ENCODE results near the gene GABRG3. TPM values are rescaled to one million over a fixed set of nuclear protein-coding genes. Genes with fewer than 3 reads are reported as not detected.
A peak's percentile ranks its signal among the peaks of the same experiment; 100 is the strongest.

Gene GABRG3
- total RNA-seq, 1 donor from 2014 or later: 2.6 TPM

- peak overlapping the region; percentile 18 for H3K4me3 Mint-ChIP-seq
- no peaks in the 10 kb centered on the region for H3K27me3 Mint-ChIP-seq
- H3K27ac Mint-ChIP-seq: no peak overlapping the region
- DNase-seq (ENCODE audit: extremely low spot score, unreplicated experiment): no peak
- TF ChIP-seq CTCF (conservative IDR thresholded peaks at IDR 0.05): no peak
- H3K9me3 Mint-ChIP-seq: no peaks in the 10 kb centered on the region
- peaks cover 32% of the 10 kb centered on the region for H3K4me1 Mint-ChIP-seq (ENCODE audit: unreplicated experiment)
- H3K36me3 Mint-ChIP-seq: no peaks in the 10 kb centered on the region
These were observed 123.3 kb downstream of the GABRG3 start for GRCh38 chr15:27094235-27094634.

- TF ChIP-seq CTCF (conservative IDR thresholded peaks at IDR 0.05): no peak
- Mint-ChIP-seq H3K36me3 (no peaks in the 10 kb centered on the region), H3K4me3 (no peak overlapping the region), H3K9me3 (no peaks in the 10 kb centered on the region), H3K27me3 (no peaks in the 10 kb centered on the region), H3K27ac (peak overlapping the region; percentile 15), H3K4me1 (ENCODE audit: unreplicated experiment) (peaks cover 32% of the 10 kb centered on the region)
- no peak for DNase-seq (ENCODE audit: extremely low spot score, unreplicated experiment)
These were observed 125.1 kb downstream of the GABRG3 start for GRCh38 chr15:27095886-27096624.

- no peaks in the 10 kb centered on the region for H3K36me3 Mint-ChIP-seq
- H3K4me1 Mint-ChIP-seq (ENCODE audit: unreplicated experiment): peaks cover 27% of the 10 kb centered on the region
- TF ChIP-seq CTCF (conservative IDR thresholded peaks at IDR 0.05): no peak
- H3K4me3 Mint-ChIP-seq: no peak overlapping the region
- H3K27ac Mint-ChIP-seq: no peak overlapping the region
- no peaks in the 10 kb centered on the region for H3K9me3 Mint-ChIP-seq
- H3K27me3 Mint-ChIP-seq: no peaks in the 10 kb centered on the region
- DNase-seq (ENCODE audit: extremely low spot score, unreplicated experiment): no peak
These were observed 126.5 kb downstream of the GABRG3 start for GRCh38 chr15:27097506-27097905.

- TF ChIP-seq CTCF (conservative IDR thresholded peaks at IDR 0.05): no peak
- Mint-ChIP-seq H3K27ac (no peak overlapping the region), H3K27me3 (no peaks in the 10 kb centered on the region), H3K9me3 (no peaks in the 10 kb centered on the region), H3K36me3 (no peaks in the 10 kb centered on the region), H3K4me1 (ENCODE audit: unreplicated experiment) (no peaks in the 10 kb centered on the region), H3K4me3 (no peak overlapping the region)
- DNase-seq (ENCODE audit: extremely low spot score, unreplicated experiment): no peak
These were observed 131.0 kb downstream of the GABRG3 start for GRCh38 chr15:27101982-27102381.

- no peak for TF ChIP-seq CTCF (conservative IDR thresholded peaks at IDR 0.05)
- Mint-ChIP-seq H3K4me3 (no peak overlapping the region), H3K27ac (no peak overlapping the region), H3K4me1 (ENCODE audit: unreplicated experiment) (peaks cover 6% of the 10 kb centered on the region), H3K9me3 (peaks cover 3% of the 10 kb centered on the region), H3K36me3 (no peaks in the 10 kb centered on the region), H3K27me3 (no peaks in the 10 kb centered on the region)
- DNase-seq (ENCODE audit: extremely low spot score, unreplicated experiment): no peak
These were observed 140.3 kb downstream of the GABRG3 start for GRCh38 chr15:27111323-27111722.

Data from type B pancreatic cell (in vitro differentiated cells).